Bronchial epithelial cell (primary cell): ENCODE data around the gene LSM5. TPM values are rescaled to one million over a fixed set of nuclear protein-coding genes. Genes with fewer than 3 reads are reported as not detected.

Experiments
- DNase-seq: peaks from one replicate; pipeline ENCODE4 v3.0.0-alpha.2; 2010; ENCODE audit warnings: low read depth
- FAIRE-seq: peaks from 2 replicates; lab custom pipeline; 2011; peaks lifted over from hg19 to GRCh38; lab: Jason Lieb, UNC
- H3K27me3 ChIP-seq: 2 replicates; pipeline ENCODE4 v1.5.1; 2011; ENCODE audit warnings: low read length; ENCODE audit not compliant: control insufficient read depth, insufficient read depth
- H3K36me3 ChIP-seq: 2 replicates; pipeline ENCODE4 v1.5.1; 2011; ENCODE audit warnings: low read length; ENCODE audit not compliant: control insufficient read depth, insufficient read depth
- H3K4me3 ChIP-seq: 2 replicates; pipeline ENCODE4 v1.5.1; 2011; ENCODE audit warnings: mild to moderate bottlenecking, low read depth, low read length, control low read depth
- CTCF ChIP-seq: IDR thresholded peaks from 2 replicates; pipeline ENCODE4 v1.5.1; 2011; ENCODE audit warnings: mild to moderate bottlenecking, moderate library complexity, low read length, control low read depth, inconsistent platforms; ENCODE audit not compliant: insufficient read depth, severe bottlenecking
- total RNA-seq: library from RNA; depleted of rRNA; stranded (reverse); fragments of >200 nt; gene quantifications from 2 replicates; pipeline ENCODE4 v1.2.1, GENCODE V29; 2014

Gene LSM5
- total RNA-seq, 1 donor from 2014 or later, result 11.3 TPM

- no peak for DNase-seq
- FAIRE-seq, result no peak
- no peak for TF ChIP-seq CTCF
- no peak overlapping the region for H3K4me3 ChIP-seq
- H3K36me3 ChIP-seq, result no peaks in the 10 kb centered on the region
- no peaks in the 10 kb centered on the region for H3K27me3 ChIP-seq
Observed at GRCh38 chr7:32535162-32535702, 45.1 kb upstream of the LSM5 start.

GRCh38 chr7:32533276-32534029 is 43.3 kb upstream of the LSM5 start:
- TF ChIP-seq CTCF, result no peak
- FAIRE-seq (no peak), DNase-seq (no peak)
- Histone ChIP-seq H3K36me3 (no peaks in the 10 kb centered on the region), H3K27me3 (no peaks in the 10 kb centered on the region), H3K4me3 (no peak overlapping the region)

GRCh38 chr7:32532716-32533115 is 42.5 kb upstream of the LSM5 start:
- no peak for DNase-seq
- TF ChIP-seq CTCF, result no peak
- Histone ChIP-seq H3K4me3 (no peak overlapping the region), H3K36me3 (no peaks in the 10 kb centered on the region), H3K27me3 (no peaks in the 10 kb centered on the region)
- no peak for FAIRE-seq

- DNase-seq (no peak), FAIRE-seq (no peak)
- Histone ChIP-seq H3K36me3 (no peaks in the 10 kb centered on the region), H3K27me3 (no peaks in the 10 kb centered on the region), H3K4me3 (no peak overlapping the region)
- no peak for TF ChIP-seq CTCF
Observed at GRCh38 chr7:32532086-32532485, 41.9 kb upstream of the LSM5 start.

GRCh38 chr7:32531402-32531801 is 41.2 kb upstream of the LSM5 start:
- H3K36me3 ChIP-seq, result no peaks in the 10 kb centered on the region
- TF ChIP-seq CTCF, result no peak
- no peak overlapping the region for H3K4me3 ChIP-seq
- DNase-seq (no peak), FAIRE-seq (no peak)
- H3K27me3 ChIP-seq, result no peaks in the 10 kb centered on the region
